Stimulated activated CD8-positive, alpha-beta memory T cell treated with anti-CD3 and anti-CD28 coated beads, Interleukin-7, amount 100 ng/mL, for 1 hour (primary cell): ENCODE measurements around the gene CCDC183.
A peak's percentile ranks its signal among the peaks of the same experiment; 100 is the strongest.
"Not testable (repeated sequence)": the region's sequence is repeated elsewhere in the genome, so short reads cannot be mapped to it uniquely, and the experiment has no call there.

Source experiments
- DNase-seq, 2 donors: peaks; one replicate each; pipeline ENCODE4 v3.0.0-alpha.2; 2020; ENCODE audit warnings: low read depth in 2 of 2

CCDC183 gene

DNA sequence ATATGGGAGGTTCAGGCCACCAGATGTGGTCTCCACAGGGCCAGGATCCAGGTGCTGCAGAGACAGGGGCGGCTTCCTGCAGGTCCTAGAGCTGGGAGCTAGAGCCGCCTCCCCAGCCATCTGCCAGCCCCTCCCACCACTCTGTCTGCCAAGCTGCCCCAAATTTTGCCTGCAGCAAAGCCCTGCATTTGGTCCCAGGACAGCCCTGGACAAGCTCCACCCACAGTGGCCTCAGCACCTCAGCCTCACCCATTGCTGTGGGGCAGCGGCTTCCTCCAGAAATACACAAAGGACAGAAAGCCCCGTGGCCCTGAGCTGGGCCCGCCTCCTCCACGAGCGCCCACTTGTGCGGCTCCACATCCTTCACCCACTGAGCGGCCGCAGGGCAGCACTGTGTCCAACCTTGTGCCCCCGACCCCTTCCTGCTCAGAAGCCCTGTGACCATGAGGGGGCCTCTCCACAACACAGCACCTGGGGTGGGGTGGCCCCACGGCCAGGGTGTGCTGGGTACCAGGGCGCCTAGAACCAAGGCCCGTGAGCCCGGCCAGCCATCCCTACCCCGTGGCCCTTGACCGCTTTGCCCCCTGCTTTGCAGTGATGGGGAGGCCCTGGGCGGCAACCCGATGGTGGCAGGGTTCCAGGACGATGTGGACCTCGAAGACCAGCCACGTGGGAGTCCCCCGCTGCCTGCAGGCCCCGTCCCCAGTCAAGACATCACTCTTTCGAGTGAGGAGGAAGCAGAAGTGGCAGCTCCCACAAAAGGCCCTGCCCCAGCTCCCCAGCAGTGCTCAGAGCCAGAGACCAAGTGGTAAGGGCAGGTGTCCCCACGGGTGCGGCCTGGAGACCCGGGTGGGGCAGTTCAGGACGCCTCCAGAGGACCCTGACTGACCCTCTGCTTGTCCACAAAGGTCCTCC, 42.4 kb downstream of the CCDC183 start:
- DNase-seq: no peak

DNA sequence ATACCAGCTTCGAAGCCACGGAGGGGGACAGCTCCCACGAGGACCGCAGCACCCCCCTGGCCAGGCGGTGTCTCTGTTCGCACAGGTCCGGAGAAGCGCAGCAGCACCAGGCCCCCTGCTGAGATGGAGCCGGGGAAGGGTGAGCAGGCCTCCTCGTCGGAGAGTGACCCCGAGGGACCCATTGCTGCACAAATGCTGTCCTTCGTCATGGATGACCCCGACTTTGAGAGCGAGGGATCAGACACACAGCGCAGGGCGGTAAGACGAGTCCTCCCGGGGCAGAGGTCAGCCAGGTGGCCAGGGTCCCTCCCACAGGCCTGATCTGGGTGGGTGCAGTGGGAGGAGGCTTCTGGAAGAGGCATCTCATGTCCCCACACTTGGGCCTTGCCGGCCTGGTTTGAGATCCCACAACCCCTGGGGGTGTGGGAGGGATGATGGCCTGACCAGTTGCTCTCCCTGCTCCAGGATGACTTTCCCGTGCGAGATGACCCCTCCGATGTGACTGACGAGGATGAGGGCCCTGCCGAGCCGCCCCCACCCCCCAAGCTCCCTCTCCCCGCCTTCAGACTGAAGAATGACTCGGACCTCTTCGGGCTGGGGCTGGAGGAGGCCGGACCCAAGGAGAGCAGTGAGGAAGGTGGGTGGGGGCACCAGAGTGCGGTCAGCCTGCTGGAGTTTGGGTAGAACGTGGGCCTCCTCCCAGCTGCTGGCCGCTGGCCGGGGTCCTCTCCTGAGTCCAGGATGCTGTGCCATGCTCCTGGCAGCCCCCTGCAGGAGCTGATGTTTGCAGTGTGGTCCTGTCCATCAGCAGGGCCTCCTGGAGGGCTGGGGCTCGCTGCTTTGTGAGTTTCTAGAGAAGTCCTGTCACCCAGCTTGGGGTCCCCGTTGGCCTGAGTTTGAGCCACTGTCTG, 43.3 kb downstream of the CCDC183 start:
- DNase-seq: no peak

- no peak for DNase-seq
These were observed 44.2 kb downstream of the CCDC183 start for GRCh38 chr9:136840140-136840876.

DNA sequence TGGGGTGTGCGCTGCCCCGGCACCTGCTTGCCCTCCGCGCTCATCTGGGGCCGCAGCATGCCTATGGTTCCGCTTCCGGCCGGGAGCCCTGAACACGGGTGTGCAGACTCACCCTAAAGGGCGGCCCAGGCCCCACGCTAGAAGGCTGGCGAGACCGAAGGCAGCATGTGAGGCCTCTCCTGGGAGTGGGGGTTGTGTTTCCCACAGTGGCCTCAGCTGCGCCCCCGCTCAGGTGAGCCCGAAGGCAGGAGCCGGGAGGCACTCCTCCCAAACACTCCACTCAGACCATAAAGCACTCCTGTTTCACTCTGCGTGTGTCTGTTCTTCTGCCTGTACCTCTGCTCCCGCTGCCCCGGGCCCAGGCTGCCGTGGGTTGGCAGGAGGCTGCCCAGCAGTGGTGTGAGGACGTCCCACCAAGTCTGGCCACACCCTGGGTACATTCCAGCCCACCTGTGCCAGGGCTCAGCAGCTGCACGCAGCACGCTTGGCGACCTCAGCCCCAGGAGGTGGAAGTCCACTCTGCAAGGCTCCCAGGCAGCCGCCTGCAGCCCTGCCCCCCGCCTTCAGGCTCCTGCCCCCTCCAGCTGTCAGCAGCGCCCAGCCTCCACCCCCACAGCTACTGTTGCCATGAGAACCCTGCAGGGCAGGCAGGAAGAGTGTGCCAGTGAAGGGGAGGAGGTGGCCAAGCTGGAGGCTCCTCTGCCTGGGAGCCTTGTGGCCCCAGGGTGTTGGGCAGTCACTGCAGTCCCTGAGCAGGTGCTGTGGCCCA, 44.9 kb downstream of the CCDC183 start:
- DNase-seq: no peak

GRCh38 chr9:136841646-136842379, 45.7 kb downstream of the CCDC183 start:
- not testable (repeated sequence) for DNase-seq

DNA sequence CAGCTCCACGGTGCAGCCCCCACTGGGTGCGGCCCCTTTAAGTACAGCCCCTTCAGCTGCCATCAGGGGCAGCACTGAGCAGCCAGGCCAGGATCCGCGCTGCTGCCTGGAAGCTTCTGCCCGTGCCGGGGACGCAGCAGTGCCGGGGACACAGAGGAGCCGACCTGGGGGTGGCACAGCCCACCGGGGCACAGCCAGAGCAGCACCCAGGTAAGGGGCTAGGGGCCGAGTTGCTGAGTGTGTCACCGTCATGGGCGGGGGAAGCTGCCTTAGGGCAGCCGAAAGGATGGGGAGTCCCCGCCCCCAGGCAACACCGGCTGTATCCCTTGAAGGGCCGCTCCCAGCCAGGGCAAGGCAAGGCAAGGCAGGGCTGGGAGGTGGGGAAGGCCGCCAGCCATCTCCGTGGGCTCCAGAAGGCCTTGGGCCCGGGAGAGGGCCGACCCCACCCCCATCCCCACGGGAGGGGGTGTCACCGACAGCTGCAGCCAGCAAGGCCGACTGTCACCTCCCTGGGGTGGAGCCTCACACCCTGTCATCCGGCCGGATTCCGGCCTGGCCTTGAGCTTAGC, 46.3 kb downstream of the CCDC183 start, which contains the start of gene AJM1:
Gene AJM1, plus strand, starts transcription at position 99 of the 569 bp plus-strand sequence. CDS start 1,937 bp downstream, outside the sequence.
- DNase-seq: peak; percentile 43 to 55

DNA sequence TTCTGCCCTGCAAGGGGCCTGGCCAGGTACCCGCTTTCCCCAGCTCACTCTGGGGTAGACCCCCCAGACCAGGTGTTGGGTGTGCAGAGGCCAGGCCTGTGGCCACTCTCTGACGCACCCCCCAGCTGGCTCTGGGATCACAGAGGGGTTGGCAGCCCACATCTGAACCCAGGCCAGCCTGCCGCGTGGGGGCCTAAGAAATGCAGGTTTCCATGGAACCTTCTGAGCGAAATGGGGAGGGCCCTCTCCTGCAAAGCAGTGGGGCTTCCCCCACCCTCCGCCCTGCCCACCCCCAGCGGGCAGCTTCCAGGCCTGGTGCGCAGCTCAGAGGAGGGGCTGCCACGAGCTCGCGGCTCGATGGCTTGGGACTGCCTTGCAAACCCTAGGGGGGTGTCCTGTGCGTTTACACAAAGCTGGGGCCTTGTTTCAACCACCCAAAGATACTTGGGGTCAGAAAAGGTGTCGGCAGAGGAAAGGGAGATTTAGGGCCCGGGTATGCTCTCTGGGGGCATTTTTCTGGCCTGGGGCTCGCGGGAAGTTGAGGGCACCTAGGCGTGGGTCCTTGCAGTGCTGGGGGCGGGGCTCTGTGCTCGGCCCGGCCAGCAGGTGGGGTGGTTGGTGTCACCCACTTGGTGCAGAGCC, 47.1 kb downstream of the CCDC183 start:
- not testable (repeated sequence) for DNase-seq

DNA sequence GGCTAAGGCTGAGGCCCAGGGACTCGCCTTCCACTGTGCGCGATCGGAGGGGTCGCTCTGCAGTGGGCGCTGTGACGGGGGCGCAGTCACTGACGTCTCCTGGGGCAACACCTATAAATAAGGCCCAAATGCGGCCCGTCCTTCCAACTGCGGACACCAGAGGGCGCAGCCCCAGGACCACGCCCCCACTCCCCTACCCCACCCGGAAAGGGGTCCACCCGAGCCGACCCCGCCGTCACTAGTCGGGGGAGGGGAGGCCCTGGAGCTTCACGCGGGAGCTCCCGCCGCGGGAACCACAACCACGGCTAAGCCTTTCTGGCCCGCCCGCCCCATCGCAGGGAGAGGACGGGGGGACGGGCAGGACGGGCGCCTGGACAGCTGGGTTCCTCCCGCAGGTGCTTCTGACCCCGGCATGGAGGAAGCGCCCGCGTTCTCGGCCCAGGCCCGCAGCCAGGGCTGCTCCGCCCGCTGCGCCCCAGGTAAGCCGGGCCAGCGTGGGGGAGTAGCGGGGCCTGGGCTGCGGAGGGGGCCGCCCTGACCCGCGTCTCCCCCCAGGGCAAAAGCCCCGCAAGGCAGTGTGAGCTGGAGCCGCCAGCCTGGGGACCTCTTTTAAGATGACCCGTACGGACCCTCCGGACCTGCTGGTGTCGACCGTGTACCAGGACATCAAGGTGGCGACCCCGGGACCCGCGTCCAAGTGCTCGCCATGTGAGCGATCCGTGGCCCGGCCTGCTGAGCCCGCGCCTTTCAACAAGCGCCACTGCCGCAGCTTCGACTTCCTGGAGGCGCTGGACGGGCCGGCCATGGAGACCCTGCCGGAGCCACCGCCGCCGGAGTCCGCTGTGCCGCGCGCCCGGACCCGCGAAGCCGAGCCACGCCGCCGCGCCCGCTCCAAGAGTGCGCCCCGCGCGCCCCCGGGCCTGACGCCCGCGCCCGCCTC, 47.9 kb downstream of the CCDC183 start:
- DNase-seq: peak in 1 of 2 donors; percentile 52

- DNase-seq: no peak
These were observed 48.8 kb downstream of the CCDC183 start for GRCh38 chr9:136844761-136845464.

GRCh38 chr9:136845465-136846260, 49.5 kb downstream of the CCDC183 start:
- no peak for DNase-seq

DNA sequence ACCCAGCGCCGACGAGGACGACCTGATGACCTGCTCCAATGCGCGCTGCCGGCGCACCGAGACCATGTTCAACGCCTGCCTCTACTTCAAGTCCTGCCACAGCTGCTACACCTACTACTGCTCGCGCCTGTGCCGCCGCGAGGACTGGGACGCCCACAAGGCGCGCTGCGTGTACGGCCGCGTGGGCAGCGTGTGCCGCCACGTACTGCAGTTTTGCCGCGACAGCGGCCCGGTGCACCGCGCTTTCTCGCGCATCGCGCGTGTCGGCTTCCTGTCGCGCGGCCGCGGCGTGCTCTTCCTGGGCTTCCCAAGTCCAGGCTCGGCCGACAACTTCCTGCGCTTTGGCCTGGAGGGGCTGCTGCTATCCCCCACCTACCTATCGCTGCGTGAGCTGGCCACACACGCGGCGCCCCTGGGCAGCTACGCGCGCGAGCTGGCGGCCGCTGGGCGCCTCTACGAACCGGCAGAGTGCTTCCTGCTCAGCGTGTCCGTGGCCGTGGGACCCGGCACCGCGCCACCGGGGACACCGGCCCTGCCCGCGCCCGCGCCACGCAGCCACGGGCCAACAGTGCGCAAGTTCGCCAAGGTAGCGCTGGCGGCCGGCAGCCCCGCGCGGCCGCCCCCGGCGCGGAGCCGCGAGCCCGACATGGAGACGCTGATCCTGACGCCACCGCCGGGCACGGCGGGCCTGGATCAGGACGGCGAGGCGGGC, 50.4 kb downstream of the CCDC183 start:
- no peak for DNase-seq

DNA sequence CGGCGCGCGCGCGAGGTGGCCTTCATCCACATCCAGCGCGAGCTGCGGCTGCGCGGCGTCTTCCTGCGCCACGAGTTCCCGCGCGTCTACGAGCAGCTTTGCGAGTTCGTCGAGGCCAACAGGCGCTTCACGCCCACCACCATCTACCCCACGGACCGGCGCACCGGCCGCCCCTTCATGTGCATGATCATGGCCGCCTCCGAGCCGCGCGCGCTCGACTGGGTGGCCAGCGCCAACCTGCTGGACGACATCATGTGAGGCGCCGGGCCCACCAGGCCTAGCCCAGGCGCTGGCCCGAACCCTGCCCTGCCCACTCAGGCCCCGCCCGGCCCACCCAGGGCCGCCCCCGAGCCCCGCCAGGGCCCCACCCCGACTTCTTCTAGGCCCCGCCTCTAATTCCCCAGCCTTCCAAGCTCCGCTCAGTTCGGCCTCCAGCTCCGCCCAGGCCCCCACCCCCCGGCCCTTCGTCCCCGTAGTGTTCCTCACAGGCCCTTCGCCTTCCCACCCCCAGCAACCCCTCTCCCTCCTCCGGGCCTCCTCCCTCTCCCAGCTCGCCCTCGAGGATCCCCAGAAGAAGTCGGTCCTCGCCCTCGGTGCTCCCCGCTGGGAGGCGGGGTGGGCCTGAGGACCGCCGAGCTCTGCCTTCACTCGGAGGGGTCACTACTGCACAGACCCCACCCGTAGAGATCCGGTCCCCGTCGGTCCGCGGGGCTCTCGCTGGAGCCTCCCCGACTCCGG, 51.1 kb downstream of the CCDC183 start:
- DNase-seq: no peak

- DNase-seq: peak in 1 of 2 donors; percentile 44
These were observed 51.8 kb downstream of the CCDC183 start for GRCh38 chr9:136847826-136848392.

DNA sequence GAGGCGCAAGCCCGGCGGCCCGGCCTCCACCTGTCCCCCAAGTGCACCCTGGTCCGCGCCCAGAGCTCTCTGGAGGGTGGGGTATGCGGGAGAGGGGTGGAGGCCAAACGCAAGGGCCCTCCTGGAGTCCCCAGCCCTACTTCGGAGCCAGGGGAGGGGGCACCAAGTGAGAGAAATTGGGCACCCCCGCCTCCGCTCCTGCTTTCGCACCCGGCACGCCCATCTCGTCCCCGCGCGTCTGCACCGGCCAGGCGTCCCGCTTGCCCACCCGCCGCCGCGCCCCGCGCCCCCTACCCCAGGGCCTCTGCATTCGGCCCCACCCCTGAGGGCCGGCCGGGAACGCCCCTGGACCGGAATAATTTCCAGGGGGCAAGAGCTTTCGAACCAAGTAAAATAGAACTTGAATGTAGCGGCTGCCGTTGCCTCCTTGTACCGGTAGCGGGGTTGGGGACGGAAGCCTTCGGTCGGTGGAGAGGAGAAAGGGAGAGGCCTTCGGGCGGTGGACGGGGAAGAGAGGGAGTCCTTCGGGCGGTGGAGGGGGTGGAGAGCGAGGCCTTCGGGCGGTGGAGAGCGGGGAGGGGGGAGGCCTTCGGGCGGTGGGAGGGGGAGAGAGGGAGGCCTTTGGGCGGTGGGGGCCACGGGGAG, 52.4 kb downstream of the CCDC183 start:
- no peak for DNase-seq
